ENCODE data around the gene MMS22L.

The MMS22L gene

GRCh38 chr6:97133067-97133466 lies 149.9 kb downstream of the MMS22L start:
- DNase-seq, result no peak

DNA sequence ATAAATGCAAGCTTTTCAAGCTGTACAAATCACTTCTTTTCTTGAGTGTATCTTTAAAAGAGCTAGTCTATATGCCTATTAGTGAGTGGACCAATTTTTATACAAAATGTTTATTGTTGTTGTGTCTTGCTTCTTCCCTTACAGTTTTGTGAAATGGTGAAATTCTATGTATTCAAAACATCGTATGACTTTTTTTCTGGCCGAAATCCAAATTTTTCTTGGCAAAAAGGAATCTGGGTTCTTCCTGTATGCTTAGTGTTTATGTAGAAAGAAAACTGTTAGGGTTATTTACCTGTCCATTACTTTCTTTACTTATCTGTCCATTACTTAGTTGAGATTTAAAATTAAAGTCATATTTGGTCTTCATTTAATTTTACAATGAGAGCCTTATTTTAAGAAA lies 153.9 kb downstream of the MMS22L start:
- no peak for DNase-seq

- DNase-seq, result no peak
Observed at GRCh38 chr6:97128507-97128906, 154.5 kb downstream of the MMS22L start.

- DNase-seq, result no peak
Observed at GRCh38 chr6:97123652-97124051, 159.4 kb downstream of the MMS22L start.

DNA sequence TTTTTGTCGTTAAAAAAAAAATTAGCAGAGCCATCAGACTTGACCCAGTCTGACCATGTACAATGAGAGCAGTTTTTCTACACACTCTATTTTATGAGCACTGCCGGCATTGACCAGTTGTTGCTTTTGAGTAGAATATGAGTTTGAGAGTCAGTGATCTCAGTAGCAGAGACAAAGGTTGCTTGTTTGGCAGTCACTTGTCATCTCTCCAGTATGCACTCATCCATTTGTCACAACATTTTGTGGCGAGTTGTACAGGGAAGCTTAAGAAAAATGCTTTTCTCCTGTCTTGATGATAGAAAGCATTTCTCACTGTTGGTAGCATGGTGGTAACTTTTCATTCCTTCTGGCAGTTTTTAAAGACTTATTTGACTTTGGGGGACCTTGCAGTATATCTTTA lies 159.9 kb downstream of the MMS22L start:
- no peak for DNase-seq

- no peak for DNase-seq
Observed at GRCh38 chr6:97120511-97120910, 162.5 kb downstream of the MMS22L start.

DNA sequence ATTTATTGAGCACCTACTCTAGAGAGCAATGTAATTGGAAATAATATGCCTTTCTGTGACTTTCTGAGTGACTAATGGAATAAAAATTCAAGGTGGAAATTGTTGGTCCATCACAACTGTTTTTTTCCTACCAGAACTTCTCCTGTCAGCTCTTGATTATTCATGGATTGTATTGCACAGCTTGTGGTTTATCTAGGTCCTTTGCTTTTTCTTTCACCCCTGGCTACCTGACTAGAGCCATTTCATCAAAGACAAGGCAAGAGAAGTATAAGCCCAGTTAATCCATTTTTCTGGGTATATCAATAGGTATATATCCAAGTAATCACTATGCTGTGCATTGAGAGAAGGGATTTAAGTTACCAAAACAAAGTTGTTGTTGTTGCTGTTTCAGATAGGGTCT lies 168.4 kb downstream of the MMS22L start:
- no peak for DNase-seq

DNA sequence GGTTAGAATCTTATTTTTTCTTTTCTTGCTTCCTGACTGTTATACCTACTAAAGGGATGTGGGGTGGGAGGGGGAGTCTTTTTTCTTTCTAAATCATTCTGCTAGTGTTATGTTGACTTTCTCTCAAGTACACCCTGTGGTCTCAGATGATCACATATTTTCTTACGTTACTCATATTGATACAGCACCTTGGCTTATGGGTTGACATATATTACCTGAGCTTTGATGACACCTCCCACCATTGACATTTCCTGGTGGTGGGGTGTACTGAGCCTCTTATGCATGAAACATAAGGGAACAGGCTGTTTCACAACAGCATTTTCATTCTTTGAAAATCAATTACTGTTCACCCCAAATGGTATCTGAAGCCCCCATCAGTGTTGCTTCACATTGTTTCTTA lies 169.8 kb downstream of the MMS22L start:
- no peak for DNase-seq

- no peak for DNase-seq
Observed at GRCh38 chr6:97111243-97111642, 171.8 kb downstream of the MMS22L start.

GRCh38 chr6:97110626-97111025 lies 172.4 kb downstream of the MMS22L start:
- DNase-seq, result no peak

DNA sequence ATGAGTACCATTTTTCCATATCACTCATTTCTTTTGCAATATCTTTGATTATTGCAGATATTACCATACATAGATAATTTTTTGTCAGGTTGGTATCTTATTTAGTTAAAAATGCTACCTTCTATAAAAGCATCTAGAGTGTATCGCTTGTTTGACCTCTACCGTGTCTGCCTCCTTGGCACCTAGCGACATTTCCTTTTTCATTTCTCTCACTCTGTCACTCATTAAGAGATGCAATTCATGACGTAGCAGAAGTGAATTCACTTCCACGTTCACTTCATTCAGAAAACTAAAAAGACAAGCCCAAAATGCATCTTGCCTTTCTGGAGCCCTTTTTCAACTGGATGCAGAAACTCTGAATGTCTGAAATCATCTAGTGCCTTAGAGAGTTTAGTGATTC lies 172.9 kb downstream of the MMS22L start:
- DNase-seq, result no peak

DNA sequence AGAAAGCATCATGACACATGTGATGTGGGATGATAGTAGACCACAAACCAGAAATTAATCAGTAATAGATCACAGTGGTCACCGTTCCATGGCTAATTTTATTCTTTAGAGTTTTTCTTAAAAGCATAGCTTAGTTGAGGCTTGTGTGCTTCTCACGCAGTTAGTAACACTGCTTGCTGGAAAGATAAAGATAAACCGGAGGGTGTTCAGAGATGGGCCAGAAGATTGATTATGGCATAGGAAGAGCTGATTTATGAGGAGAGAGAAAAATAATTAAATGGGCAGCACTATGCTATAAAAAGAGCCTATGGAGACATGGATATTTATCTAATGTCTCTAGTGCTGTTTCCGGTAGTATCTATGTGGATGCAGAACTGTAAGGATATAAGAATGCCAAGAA lies 173.6 kb downstream of the MMS22L start:
- no peak for DNase-seq

GRCh38 chr6:97102145-97102790 lies 180.7 kb downstream of the MMS22L start:
- DNase-seq, result no peak

- DNase-seq, result no peak
Observed at GRCh38 chr6:97100696-97101095, 182.3 kb downstream of the MMS22L start.

GRCh38 chr6:97097068-97098047 lies 185.7 kb downstream of the MMS22L start:
- DNase-seq, result no peak

- no peak for DNase-seq
Observed at GRCh38 chr6:97095311-97095850, 187.6 kb downstream of the MMS22L start.

GRCh38 chr6:97094376-97094775 lies 188.6 kb downstream of the MMS22L start:
- no peak for DNase-seq

DNA sequence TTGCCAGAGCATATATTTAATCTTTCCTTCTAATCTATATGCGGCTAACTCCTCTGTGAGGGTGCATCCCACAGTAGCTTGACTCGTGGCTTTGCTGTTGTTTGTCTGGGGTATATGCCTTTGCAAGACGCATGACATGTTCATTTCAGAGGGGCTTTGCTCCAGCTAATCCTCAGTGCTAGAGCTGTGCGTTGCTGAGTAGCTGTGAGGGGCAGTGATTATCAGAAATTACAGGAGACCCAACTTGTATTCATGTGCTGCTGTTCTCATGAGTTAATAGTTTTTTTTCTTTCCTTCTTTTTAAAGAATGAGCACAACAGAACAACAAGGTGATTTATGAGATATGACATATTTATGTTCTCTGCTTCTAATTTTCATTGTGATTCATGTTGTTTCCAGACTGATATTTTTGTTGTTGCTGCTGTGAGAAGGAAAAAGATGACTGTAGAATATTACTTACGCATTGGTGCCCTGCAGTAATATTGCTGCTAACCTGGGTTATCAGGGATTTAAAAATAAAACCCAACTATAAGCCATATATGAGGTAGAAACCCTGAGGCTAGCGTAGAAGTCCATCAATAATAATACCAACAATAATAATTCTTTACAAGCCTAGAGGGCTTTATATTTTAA lies 190.2 kb downstream of the MMS22L start:
- DNase-seq, result no peak
